Loucy (cell line): ENCODE data around the gene SHISAL1.

Experiments
- H2AFZ ChIP-seq: fragments of 200-600 bp; sonication (generic); 2 replicates; pipeline ENCODE4 v1.6.0; 2016; ENCODE audit warnings: antibody characterized with exemption, mild to moderate bottlenecking, low read length, moderate library complexity
- H3F3A ChIP-seq: fragments of 200-600 bp; 2 replicates; pipeline ENCODE4 v1.6.0; 2016; ENCODE audit warnings: antibody characterized with exemption, low read depth, mild to moderate bottlenecking
- H3K27me3 ChIP-seq: fragments of 200-600 bp; sonication (generic); 2 replicates; pipeline ENCODE4 v1.6.1; 2014; ENCODE audit warnings: low read length, mild to moderate bottlenecking; ENCODE audit not compliant: insufficient read depth, poor library complexity, severe bottlenecking
- H3K36me3 ChIP-seq: fragments of 200-600 bp; sonication (generic); 2 replicates; pipeline ENCODE4 v1.6.1; 2016; ENCODE audit warnings: low read length; ENCODE audit not compliant: insufficient read depth
- H3K4me1 ChIP-seq: fragments of 200-600 bp; sonication (generic); 2 replicates; pipeline ENCODE4 v1.5.1; 2014; ENCODE audit warnings: low read length, mild to moderate bottlenecking; ENCODE audit not compliant: insufficient read depth, poor library complexity, severe bottlenecking
- H3K4me2 ChIP-seq: fragments of 200-600 bp; sonication (generic); 2 replicates; pipeline ENCODE4 v1.6.0; 2014; ENCODE audit warnings: antibody characterized with exemption, low read length, low read depth, mild to moderate bottlenecking; ENCODE audit not compliant: poor library complexity, severe bottlenecking
- H3K4me3 ChIP-seq: fragments of 200-600 bp; sonication (generic); 2 replicates; pipeline ENCODE4 v1.5.1; 2014; ENCODE audit warnings: low read length, mild to moderate bottlenecking, mixed read lengths; ENCODE audit not compliant: poor library complexity, severe bottlenecking
- H3K79me2 ChIP-seq: fragments of 200-600 bp; sonication (generic); 2 replicates; pipeline ENCODE4 v1.6.1; 2014; ENCODE audit warnings: low read length; ENCODE audit not compliant: insufficient read depth
- H3K9ac ChIP-seq: fragments of 200-600 bp; sonication (generic); 2 replicates; pipeline ENCODE4 v1.6.0; 2014; ENCODE audit warnings: mild to moderate bottlenecking, low read depth, low read length, moderate library complexity; ENCODE audit not compliant: poor library complexity, severe bottlenecking
- H3K9me2 ChIP-seq: fragments of 200-600 bp; sonication (generic); replicated peaks from 2 replicates; pipeline ENCODE4 v1.6.1; 2016; ENCODE audit warnings: low read depth, low read length, mixed read lengths
- H3K9me3 ChIP-seq: fragments of 200-600 bp; sonication (generic); 2 replicates; pipeline ENCODE4 v1.6.1; 2014; ENCODE audit warnings: mild to moderate bottlenecking, antibody characterized with exemption, low read length, low read depth; ENCODE audit not compliant: insufficient read depth
- H4K20me1 ChIP-seq: fragments of 200-600 bp; sonication (generic); 2 replicates; pipeline ENCODE4 v1.6.0; 2014; ENCODE audit warnings: antibody characterized with exemption, low read length, mild to moderate bottlenecking; ENCODE audit not compliant: insufficient read depth, poor library complexity, severe bottlenecking
- EZH2phosphoT487 ChIP-seq: fragments of 200-600 bp; IDR thresholded peaks from 2 replicates; pipeline ENCODE4 v1.6.1; 2018; ENCODE audit warnings: antibody characterized with exemption, mild to moderate bottlenecking, moderate library complexity, borderline replicate concordance
- TF ChIP-seq, protein P1 (sequence below): fragments of 200-600 bp; sonication (generic); conservative IDR thresholded peaks from 2 replicates; pipeline ENCODE4 v1.5.1; 2014; ENCODE audit warnings: mild to moderate bottlenecking, antibody characterized with exemption, low read length

Gene SHISAL1

DNA sequence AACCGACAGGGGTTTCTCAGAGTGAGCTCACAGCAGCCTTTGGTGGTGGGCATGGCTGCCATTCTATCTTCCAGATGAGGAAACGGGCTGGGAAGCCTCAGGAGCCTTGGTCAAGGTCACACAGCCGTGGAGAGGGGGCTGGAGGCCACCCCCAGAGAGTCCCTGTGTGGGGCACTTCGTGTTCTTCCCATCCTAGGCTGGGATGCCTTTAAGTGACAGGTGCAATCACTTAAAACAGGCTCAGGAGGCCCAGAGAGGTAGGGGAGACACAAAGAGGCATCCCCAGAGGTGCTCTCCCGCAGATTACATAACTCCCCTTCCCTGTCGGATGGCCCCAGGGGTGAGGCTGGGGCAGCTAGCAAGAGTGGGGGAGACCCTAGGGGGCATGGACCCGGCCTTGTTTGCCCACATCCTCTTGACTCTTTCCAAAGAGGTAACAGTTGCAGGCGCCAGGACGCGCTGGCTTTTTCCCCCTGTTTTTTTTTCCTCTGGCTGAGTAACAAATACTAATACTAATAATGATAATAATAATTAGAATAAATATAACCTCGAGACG lies 17.5 kb upstream of the SHISAL1 start:
- H3K9ac ChIP-seq, result no peak overlapping the region
- H3K79me2 ChIP-seq, result no peaks in the 10 kb centered on the region
- no peaks in the 10 kb centered on the region for H4K20me1 ChIP-seq
- no peaks in the 10 kb centered on the region for H3F3A ChIP-seq
- no peaks in the 10 kb centered on the region for H3K9me2 ChIP-seq
- H2AFZ ChIP-seq, result no peak overlapping the region; the same call in 1 of the 2 replicates
- no peak overlapping the region for H3K4me2 ChIP-seq
- H3K27me3 ChIP-seq, result no peaks in the 10 kb centered on the region
- TF ChIP-seq, protein P1, sequence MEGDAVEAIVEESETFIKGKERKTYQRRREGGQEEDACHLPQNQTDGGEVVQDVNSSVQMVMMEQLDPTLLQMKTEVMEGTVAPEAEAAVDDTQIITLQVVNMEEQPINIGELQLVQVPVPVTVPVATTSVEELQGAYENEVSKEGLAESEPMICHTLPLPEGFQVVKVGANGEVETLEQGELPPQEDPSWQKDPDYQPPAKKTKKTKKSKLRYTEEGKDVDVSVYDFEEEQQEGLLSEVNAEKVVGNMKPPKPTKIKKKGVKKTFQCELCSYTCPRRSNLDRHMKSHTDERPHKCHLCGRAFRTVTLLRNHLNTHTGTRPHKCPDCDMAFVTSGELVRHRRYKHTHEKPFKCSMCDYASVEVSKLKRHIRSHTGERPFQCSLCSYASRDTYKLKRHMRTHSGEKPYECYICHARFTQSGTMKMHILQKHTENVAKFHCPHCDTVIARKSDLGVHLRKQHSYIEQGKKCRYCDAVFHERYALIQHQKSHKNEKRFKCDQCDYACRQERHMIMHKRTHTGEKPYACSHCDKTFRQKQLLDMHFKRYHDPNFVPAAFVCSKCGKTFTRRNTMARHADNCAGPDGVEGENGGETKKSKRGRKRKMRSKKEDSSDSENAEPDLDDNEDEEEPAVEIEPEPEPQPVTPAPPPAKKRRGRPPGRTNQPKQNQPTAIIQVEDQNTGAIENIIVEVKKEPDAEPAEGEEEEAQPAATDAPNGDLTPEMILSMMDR, result no peak
- no peak for TF ChIP-seq EZH2phosphoT487
- no peak overlapping the region for H3K4me3 ChIP-seq
- H3K9me3 ChIP-seq, result no peaks in the 10 kb centered on the region
- peaks cover 9% of the 10 kb centered on the region for H3K4me1 ChIP-seq
- no peaks in the 10 kb centered on the region for H3K36me3 ChIP-seq

DNA sequence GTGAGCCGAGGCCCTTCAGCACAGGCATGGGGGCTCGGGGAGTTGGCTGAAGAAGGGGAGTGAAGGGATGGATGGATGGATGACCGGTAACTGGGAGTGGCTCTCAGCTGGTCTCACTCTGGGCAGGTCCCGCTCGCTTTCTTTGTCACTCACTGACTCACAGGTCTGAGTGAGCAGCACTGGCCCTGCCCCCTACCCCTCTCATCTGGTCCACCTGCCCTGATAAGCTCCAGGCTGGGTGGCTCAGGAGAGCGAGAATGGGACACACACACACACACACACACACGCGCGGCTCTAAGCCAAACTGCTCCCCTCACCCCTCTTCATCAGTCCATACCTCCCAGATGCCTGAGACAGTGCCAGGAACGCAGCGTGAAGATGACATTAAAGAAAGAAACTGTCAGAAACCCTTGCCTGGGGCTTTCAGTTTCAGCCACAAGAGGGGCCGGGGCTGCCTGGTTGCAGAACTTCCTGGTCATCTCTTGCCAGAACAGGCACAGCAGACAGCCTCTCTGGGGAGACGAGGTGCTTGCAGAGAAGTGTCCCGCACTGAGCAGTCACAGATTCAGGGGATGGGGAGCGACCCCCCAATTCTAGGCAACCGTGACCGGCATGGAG lies 16.5 kb upstream of the SHISAL1 start:
- no peaks in the 10 kb centered on the region for H3K79me2 ChIP-seq
- no peaks in the 10 kb centered on the region for H3K9me2 ChIP-seq
- no peaks in the 10 kb centered on the region for H4K20me1 ChIP-seq
- TF ChIP-seq, protein P1, result no peak
- TF ChIP-seq EZH2phosphoT487, result no peak
- H3K4me2 ChIP-seq, result no peak overlapping the region
- H3K4me1 ChIP-seq, result peaks cover 9% of the 10 kb centered on the region
- no peaks in the 10 kb centered on the region for H3F3A ChIP-seq
- no peaks in the 10 kb centered on the region for H3K36me3 ChIP-seq
- H3K9me3 ChIP-seq, result no peaks in the 10 kb centered on the region
- H3K9ac ChIP-seq, result no peak overlapping the region
- H3K27me3 ChIP-seq, result no peaks in the 10 kb centered on the region
- no peak overlapping the region for H3K4me3 ChIP-seq
- peak overlapping the region; percentile 19; the same call in 1 of the 2 replicates for H2AFZ ChIP-seq

DNA sequence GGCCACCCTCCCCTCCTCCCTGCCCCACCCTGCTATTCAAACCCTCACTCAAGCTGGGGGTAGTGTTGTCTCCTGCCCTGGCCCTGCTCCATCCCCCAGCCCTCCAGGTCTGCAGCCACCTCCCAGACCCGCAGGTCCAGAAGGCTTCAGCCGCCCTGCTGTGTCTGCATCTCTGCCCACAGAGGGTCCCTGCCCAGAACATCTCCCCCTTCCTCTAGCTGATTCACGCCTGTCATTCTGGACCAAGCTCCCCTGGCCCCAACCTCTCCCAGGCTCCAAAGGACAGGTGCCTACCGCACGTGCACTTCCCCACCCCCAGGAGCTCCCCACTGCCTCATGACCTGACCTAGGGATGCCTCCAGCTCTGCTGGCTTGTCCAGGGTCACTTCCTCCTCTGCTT lies 16.0 kb upstream of the SHISAL1 start:
- H2AFZ ChIP-seq, result no peak overlapping the region
- no peaks in the 10 kb centered on the region for H3K9me2 ChIP-seq
- H3K36me3 ChIP-seq, result no peaks in the 10 kb centered on the region
- no peaks in the 10 kb centered on the region for H4K20me1 ChIP-seq
- no peak overlapping the region for H3K9ac ChIP-seq
- H3K27me3 ChIP-seq, result no peaks in the 10 kb centered on the region
- no peak overlapping the region for H3K4me2 ChIP-seq
- H3K79me2 ChIP-seq, result no peaks in the 10 kb centered on the region
- H3F3A ChIP-seq, result no peaks in the 10 kb centered on the region
- peaks cover 9% of the 10 kb centered on the region for H3K4me1 ChIP-seq
- TF ChIP-seq EZH2phosphoT487, result no peak
- TF ChIP-seq, protein P1, result no peak
- no peaks in the 10 kb centered on the region for H3K9me3 ChIP-seq
- no peak overlapping the region for H3K4me3 ChIP-seq
